A673 (cell line): Measurements from ENCODE around the gene PSMC5.

ENCODE experiments used
- CTCF ChIP-seq: fragments of 300-800, 200-600 bp; sonication (generic); conservative IDR thresholded peaks from 2 replicates; pipeline ENCODE4 v1.5.1; 2017; ENCODE audit warnings: low read depth, mild to moderate bottlenecking, antibody characterized with exemption, low read length, moderate library complexity, mixed read lengths
- EZH2 ChIP-seq: fragments of 200-600 bp; sonication (generic); IDR thresholded peaks from 2 replicates; pipeline ENCODE4 v1.6.1; 2017; ENCODE audit warnings: borderline replicate concordance, low read depth, mild to moderate bottlenecking, mixed read lengths, antibody characterized with exemption, low read length; ENCODE audit not compliant: poor library complexity, severe bottlenecking

- TF ChIP-seq CTCF = no peak
- TF ChIP-seq EZH2 = no peak
Observed at GRCh38 chr17:63821804-63822203, 5.4 kb upstream of the PSMC5 start.
